C4-2B (cell line): ENCODE data around the gene SUPV3L1.

ENCODE experiments used
- CTCF ChIP-seq: fragments of 450-650 bp; conservative IDR thresholded peaks from 2 replicates; pipeline ENCODE4 v1.5.1; 2017; ENCODE audit warnings: mild to moderate bottlenecking
- ZFX ChIP-seq: fragments of 450-650 bp; IDR thresholded peaks from 2 replicates; pipeline ENCODE4 v1.6.1; 2017

- no peak for TF ChIP-seq CTCF
- no peak for TF ChIP-seq ZFX
Measured at GRCh38 chr10:69153227-69153626, 26.8 kb upstream of the SUPV3L1 start.
